HepG2 (cell line): ENCODE results near the gene RAB30. TPM values are rescaled to one million over a fixed set of nuclear protein-coding genes. Genes with fewer than 3 reads are reported as not detected.

Experiments
- ATAC-seq: fragments of 200-7000 bp; cut with Tn5 transposase; 3 replicates; pipeline ENCODE4 v1.9.1; 2020; ENCODE audit warnings: mild to moderate bottlenecking, moderate library complexity
- BruUV-seq: library from RNA; stranded (reverse); fragments of 400-500 nt; replicated peaks from 2 replicates; lab custom pipeline; 2021; lab: Mats Ljungman, UMichigan
- CTCF ChIA-PET: fragments of 300-600 bp; formaldehyde crosslinking; extraction: SDS; loops from one replicate; lab custom pipeline; 2021; ENCODE audit warnings: low total read pairs, inconsistent platforms, low intra/inter-chr PET ratio; lab: Yijun Ruan, JAX
- POLR2A ChIA-PET: fragments of 350-600 bp; sonication (Branson Sonifier 250); formaldehyde crosslinking; loops from one replicate; lab custom pipeline; 2020; ENCODE audit warnings: antibody characterized with exemption, inconsistent platforms; lab: Yijun Ruan, JAX
- DNase-seq: peaks from one replicate; pipeline ENCODE4 v3.0.0-alpha.2; 2015; ENCODE audit warnings: low spot score
- FAIRE-seq: peaks from 3 replicates; lab custom pipeline; 2011; peaks lifted over from hg19 to GRCh38; lab: Jason Lieb, UNC
- H2AFZ ChIP-seq: one replicate; pipeline ENCODE4 v1.6.1; 2011; ENCODE audit warnings: low read length, inconsistent platforms
- H3K27ac ChIP-seq: fragments of 300-600 bp; 3 replicates; pipeline ENCODE4 v1.8.0; 2011; ENCODE audit warnings: mixed run types, mild to moderate bottlenecking, mixed read lengths, low read length, inconsistent platforms; ENCODE audit not compliant: insufficient read depth; ENCODE audit errors: extremely low read length
- H3K27me3 ChIP-seq, 2 experiments: fragments of 200-600 bp in 1 of 2; 2 replicates in 1 of 2; 3 replicates in 1 of 2; pipeline versions ENCODE4 v1.6.0 to v1.8.0; 2011; ENCODE audit warnings: low read length in 2 of 2, mild to moderate bottlenecking in 2 of 2, moderate library complexity in 2 of 2, inconsistent platforms in 1 of 2; ENCODE audit not compliant: insufficient read depth in 2 of 2, control insufficient read depth in 1 of 2
- H3K36me3 ChIP-seq, 2 experiments: fragments of 200-600 bp in 1 of 2; replicated peaks in 1 of 2; 2 replicates in 1 of 2; 3 replicates in 1 of 2; pipeline versions ENCODE4 v1.5.1 to v1.8.0; 2011; ENCODE audit warnings: low read length in 2 of 2, inconsistent platforms in 1 of 2; ENCODE audit not compliant: insufficient read depth in 2 of 2, control insufficient read depth in 1 of 2
- H3K4me1 ChIP-seq: 2 replicates; pipeline ENCODE4 v1.5.1; 2012; ENCODE audit warnings: low read length, inconsistent platforms; ENCODE audit not compliant: insufficient read depth
- H3K4me2 ChIP-seq: 2 replicates; pipeline ENCODE4 v1.6.0; 2011; ENCODE audit warnings: low read depth, low read length, inconsistent platforms
- H3K4me3 ChIP-seq, 3 experiments: fragments of 200-600 bp in 1 of 3; sonication (generic), shearing (Covaris generic) in 1 of 3; replicated peaks in 1 of 3; 2 replicates each; pipeline ENCODE4 v1.5.1; 2011 to 2016; ENCODE audit warnings: low read length in 3 of 3, inconsistent platforms in 2 of 3, low read depth in 2 of 3, mild to moderate bottlenecking in 2 of 3, control low read depth in 1 of 3, mixed read lengths in 1 of 3; ENCODE audit not compliant: insufficient read depth in 1 of 3
- H3K79me2 ChIP-seq: one replicate; pipeline ENCODE4 v1.6.1; 2011; ENCODE audit warnings: low read length, inconsistent platforms; ENCODE audit not compliant: insufficient read depth
- H3K9ac ChIP-seq: 2 replicates; pipeline ENCODE4 v1.6.0; 2011; ENCODE audit warnings: mild to moderate bottlenecking, low read depth, low read length, inconsistent platforms; ENCODE audit not compliant: insufficient read depth
- H3K9me3 ChIP-seq: 2 replicates; pipeline ENCODE4 v1.5.1; 2012; ENCODE audit warnings: mild to moderate bottlenecking, low read length
- H4K20me1 ChIP-seq: 2 replicates; pipeline ENCODE4 v1.6.0; 2011; ENCODE audit warnings: inconsistent platforms, mild to moderate bottlenecking, low read length, moderate library complexity; ENCODE audit not compliant: insufficient read depth
- BRD4 ChIP-seq: sonication (generic); formaldehyde crosslinking; IDR thresholded peaks from 2 replicates; pipeline ENCODE4 v1.4.0; 2020; ENCODE audit warnings: missing genetic modification reagents
- CBX2 ChIP-seq, 2 experiments: fragments of 200-600 bp in 1 of 2; sonication (generic); formaldehyde crosslinking in 1 of 2; IDR thresholded peaks; 2 replicates each; pipeline versions ENCODE4 v1.7.0 to v1.8.1; 2018 to 2022; ENCODE audit warnings: low read depth in 2 of 2, low read length in 1 of 2, mild to moderate bottlenecking in 1 of 2, missing genetic modification reagents in 1 of 2
- DNMT1 ChIP-seq: sonication (generic); formaldehyde crosslinking; IDR thresholded peaks from 2 replicates; pipeline ENCODE4 v1.5.1; 2020; ENCODE audit warnings: mild to moderate bottlenecking, missing genetic modification reagents
- ELF1 ChIP-seq: sonication (generic); formaldehyde crosslinking; IDR thresholded peaks from 2 replicates; pipeline ENCODE4 v1.4.0; 2020; ENCODE audit warnings: missing genetic modification reagents
- ELF4 ChIP-seq: sonication (generic); formaldehyde crosslinking; IDR thresholded peaks from 2 replicates; pipeline ENCODE4 v1.5.0; 2020; ENCODE audit warnings: missing genetic modification reagents, mild to moderate bottlenecking, moderate library complexity, borderline replicate concordance
- HNRNPK ChIP-seq: fragments of 200-400 bp; formaldehyde crosslinking; IDR thresholded peaks from 2 replicates; pipeline ENCODE4 v1.6.1; 2018; ENCODE audit warnings: low read length, low read depth, moderate library complexity, mild to moderate bottlenecking; ENCODE audit not compliant: poor library complexity, severe bottlenecking
- HNRNPL ChIP-seq: fragments of 200-400 bp; formaldehyde crosslinking; IDR thresholded peaks from 2 replicates; pipeline ENCODE4 v1.6.1; 2017; ENCODE audit warnings: mild to moderate bottlenecking, low read depth, low read length
- PAX8 ChIP-seq: sonication (generic); formaldehyde crosslinking; IDR thresholded peaks from 2 replicates; pipeline ENCODE4 v1.8.0; 2022; ENCODE audit warnings: mild to moderate bottlenecking, missing genetic modification reagents, borderline replicate concordance
- SMAD1 ChIP-seq: sonication (generic); formaldehyde crosslinking; IDR thresholded peaks from 2 replicates; pipeline ENCODE4 v1.4.0; 2020; ENCODE audit warnings: missing genetic modification reagents, low read depth, mild to moderate bottlenecking, borderline replicate concordance
- SP1 ChIP-seq, 2 experiments: fragments of 450-650 bp in 1 of 2; sonication (generic) in 1 of 2; formaldehyde crosslinking in 1 of 2; IDR thresholded peaks; 2 replicates each; pipeline versions ENCODE4 v1.4.0 to v1.6.1; 2016 to 2020; ENCODE audit warnings: missing genetic modification reagents in 1 of 2
- ZC3H13 ChIP-seq: sonication (generic); formaldehyde crosslinking; IDR thresholded peaks from 2 replicates; pipeline ENCODE4 v1.8.1; 2023; ENCODE audit warnings: mild to moderate bottlenecking, missing genetic modification reagents, moderate library complexity
- ZNF20 ChIP-seq: sonication (generic); formaldehyde crosslinking; IDR thresholded peaks from 2 replicates; pipeline ENCODE4 v1.4.0; 2020; ENCODE audit warnings: mild to moderate bottlenecking, moderate library complexity, missing genetic modification reagents
- ZNF3 ChIP-seq: IDR thresholded peaks from 2 replicates; pipeline ENCODE4 v1.7.0; 2017; ENCODE audit warnings: inconsistent platforms
- WGBS: methylation state at CpG from one replicate; pipeline ENCODE4 v1.1.6; 2017; ENCODE audit warnings: low lambda C conversion rate; 5-methylcytosine and 5-hydroxymethylcytosine counted together
- in situ Hi-C: cut with HindIII; loops from 2 replicates; pipeline ENCODE4 v1.10.0; 2017; ENCODE audit warnings: low pct_unique_long_range_greater_than_20kb; ENCODE audit not compliant: extremely low pct_ligation_motif_present
- intact Hi-C: fragments of 100-400 bp; cut with micrococcal nuclease; formaldehyde crosslinking; loops from one replicate; pipeline ENCODE4 v1.10.0; 2022; ENCODE audit not compliant: unreplicated experiment
- polyA plus RNA-seq, 8 experiments: library from polyadenylated mRNA; depleted of rRNA in 3 of 8; stranded (reverse) in 7 of 8; unstranded in 1 of 8; fragments of >200 nt; fragmentation: Illumina TruSeq in 4 of 8; extraction: Trizol in 4 of 8; gene quantifications; 2 replicates each; pipeline versions ENCODE4 v1.2.1 to v1.2.3, GENCODE V29; 2011 to 2016; ENCODE audit warnings: low read depth in 4 of 8, missing spikeins in 1 of 8, mixed read lengths in 1 of 8; ENCODE audit not compliant: insufficient read depth in 1 of 8
- total RNA-seq, 5 experiments: library from RNA; depleted of rRNA; stranded (reverse); fragments of >200 nt; fragmentation: Illumina TruSeq; extraction: Trizol; gene quantifications; 2 replicates each; pipeline ENCODE4 v1.2.3, GENCODE V29; 2016; ENCODE audit warnings: low read depth in 1 of 5
- TF ChIP-seq, protein P1 (sequence below): sonication (generic); formaldehyde crosslinking; IDR thresholded peaks from 2 replicates; pipeline ENCODE4 v1.5.0; 2020; ENCODE audit warnings: missing genetic modification reagents
- TF ChIP-seq, protein P2 (sequence below): sonication (generic); formaldehyde crosslinking; IDR thresholded peaks from 2 replicates; pipeline ENCODE4 v1.9.0; 2022; ENCODE audit warnings: missing genetic modification reagents, mild to moderate bottlenecking, borderline replicate concordance

The RAB30 gene
- total and polyA plus RNA-seq, 2 of the 13 experiments (the other 11 are each of a cell fraction or from before 2014, with no cell fraction given): 3.7 to 5.0 TPM

DNA sequence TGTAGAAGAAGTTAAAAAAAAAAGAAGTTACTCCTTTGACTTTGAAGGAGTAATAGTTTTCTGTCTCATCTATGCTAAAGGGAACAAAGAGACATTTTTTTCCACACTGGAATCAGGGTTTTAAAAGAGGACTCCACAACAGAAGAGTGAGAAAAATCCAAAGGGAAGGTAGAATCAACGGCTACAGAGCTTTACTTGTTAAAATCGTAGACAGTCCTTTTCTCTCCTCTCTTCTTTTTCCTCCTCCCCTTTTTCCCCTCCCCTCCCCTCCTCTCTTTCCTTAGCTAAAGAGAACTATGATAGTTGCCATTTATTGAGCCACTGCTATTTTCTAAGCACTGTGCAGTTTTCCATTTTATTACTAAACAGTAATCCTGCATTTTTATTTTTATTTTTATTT lies 141.0 kb downstream of the RAB30 start:
- H3K4me1 ChIP-seq: no peaks in the 10 kb centered on the region
- no peaks in the 10 kb centered on the region for H3K79me2 ChIP-seq
- no peaks in the 10 kb centered on the region for H3K27me3 ChIP-seq
- DNase-seq: no peak
- in situ Hi-C loops: no loop called here
- no peak overlapping the region for H3K9ac ChIP-seq
- H3K4me2 ChIP-seq: no peak overlapping the region
- CTCF ChIA-PET: no interaction called here
- BruUV-seq: no TSS peak
- no peak for ATAC-seq
- FAIRE-seq: no peak
- no peak overlapping the region for H3K4me3 ChIP-seq
- WGBS: 94% methylated on average over 2 of the region's 2 CpGs
- no peaks in the 10 kb centered on the region for H4K20me1 ChIP-seq
- no peak for TF ChIP-seq DNMT1
- no peak for TF ChIP-seq BRD4 (CRISPR knock-in tag)
- peak; percentile 90 for TF ChIP-seq HNRNPK
- TF ChIP-seq, all 625 proteins: peak for 1
- no peaks in the 10 kb centered on the region for H3K9me3 ChIP-seq
- POLR2A ChIA-PET: no interaction called here
- H3K36me3 ChIP-seq: peaks cover 0 to 26% of the 10 kb centered on the region in 2 experiments; a peak in 2 of 5 replicates
- H3K27ac ChIP-seq: no peak overlapping the region
- no peak overlapping the region for H2AFZ ChIP-seq
- intact Hi-C loops: no loop called here

DNA sequence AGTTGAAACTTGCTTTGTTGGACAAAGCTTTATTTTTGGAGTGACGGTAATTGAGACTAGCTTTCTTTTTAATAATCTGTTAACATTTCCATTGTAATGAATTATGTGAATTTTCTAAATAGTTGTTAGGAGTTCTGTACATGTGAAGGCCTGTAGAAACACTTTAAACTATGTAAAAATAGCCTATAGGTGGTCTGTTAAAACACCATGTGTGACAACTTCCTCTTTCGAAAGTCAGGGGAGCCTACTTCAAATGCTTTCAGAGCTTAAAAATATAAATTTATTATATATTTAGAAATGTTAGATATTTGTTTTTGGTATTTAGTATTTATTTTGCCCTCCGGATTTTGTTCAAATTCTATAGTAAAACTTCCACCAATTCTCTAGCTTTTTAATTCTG lies 141.5 kb downstream of the RAB30 start:
- H2AFZ ChIP-seq: no peak overlapping the region
- BruUV-seq: no TSS peak
- H3K9ac ChIP-seq: no peak overlapping the region
- TF ChIP-seq CBX2 (IDR thresholded peaks at IDR 0.05; ENCODE audit: low read depth, low read length) (no peak), CBX2 (CRISPR knock-in tag; IDR thresholded peaks at IDR 0.05; ENCODE audit: low read depth) (no peak), ZNF3 (CRISPR knock-in tag) (no peak), SP1 (IDR thresholded peaks at IDR 0.05) (no peak), SP1 (CRISPR knock-in tag; IDR thresholded peaks at IDR 0.05) (no peak), SMAD1 (CRISPR knock-in tag) (no peak), PAX8 (CRISPR knock-in tag) (no peak), ELF4 (CRISPR knock-in tag) (no peak), ZNF20 (CRISPR knock-in tag) (no peak), ELF1 (CRISPR knock-in tag) (no peak), HNRNPL (no peak), ZC3H13 (CRISPR knock-in tag) (no peak)
- TF ChIP-seq, protein P1, sequence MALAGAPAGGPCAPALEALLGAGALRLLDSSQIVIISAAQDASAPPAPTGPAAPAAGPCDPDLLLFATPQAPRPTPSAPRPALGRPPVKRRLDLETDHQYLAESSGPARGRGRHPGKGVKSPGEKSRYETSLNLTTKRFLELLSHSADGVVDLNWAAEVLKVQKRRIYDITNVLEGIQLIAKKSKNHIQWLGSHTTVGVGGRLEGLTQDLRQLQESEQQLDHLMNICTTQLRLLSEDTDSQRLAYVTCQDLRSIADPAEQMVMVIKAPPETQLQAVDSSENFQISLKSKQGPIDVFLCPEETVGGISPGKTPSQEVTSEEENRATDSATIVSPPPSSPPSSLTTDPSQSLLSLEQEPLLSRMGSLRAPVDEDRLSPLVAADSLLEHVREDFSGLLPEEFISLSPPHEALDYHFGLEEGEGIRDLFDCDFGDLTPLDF (CRISPR knock-in tag): no peak
- TF ChIP-seq, protein P2, sequence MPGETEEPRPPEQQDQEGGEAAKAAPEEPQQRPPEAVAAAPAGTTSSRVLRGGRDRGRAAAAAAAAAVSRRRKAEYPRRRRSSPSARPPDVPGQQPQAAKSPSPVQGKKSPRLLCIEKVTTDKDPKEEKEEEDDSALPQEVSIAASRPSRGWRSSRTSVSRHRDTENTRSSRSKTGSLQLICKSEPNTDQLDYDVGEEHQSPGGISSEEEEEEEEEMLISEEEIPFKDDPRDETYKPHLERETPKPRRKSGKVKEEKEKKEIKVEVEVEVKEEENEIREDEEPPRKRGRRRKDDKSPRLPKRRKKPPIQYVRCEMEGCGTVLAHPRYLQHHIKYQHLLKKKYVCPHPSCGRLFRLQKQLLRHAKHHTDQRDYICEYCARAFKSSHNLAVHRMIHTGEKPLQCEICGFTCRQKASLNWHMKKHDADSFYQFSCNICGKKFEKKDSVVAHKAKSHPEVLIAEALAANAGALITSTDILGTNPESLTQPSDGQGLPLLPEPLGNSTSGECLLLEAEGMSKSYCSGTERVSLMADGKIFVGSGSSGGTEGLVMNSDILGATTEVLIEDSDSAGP (CRISPR knock-in tag): no peak
- DNase-seq: no peak
- POLR2A ChIA-PET: no interaction called here
- ATAC-seq: no peak
- in situ Hi-C loops (no loop called here), intact Hi-C loops (no loop called here)
- no peaks in the 10 kb centered on the region for H3K27me3 ChIP-seq
- no peak overlapping the region for H3K4me3 ChIP-seq
- no peaks in the 10 kb centered on the region for H4K20me1 ChIP-seq
- WGBS: 79% methylated on average over 3 of the region's 3 CpGs
- H3K79me2 ChIP-seq: no peaks in the 10 kb centered on the region
- H3K27ac ChIP-seq: no peak overlapping the region
- no peaks in the 10 kb centered on the region for H3K9me3 ChIP-seq
- no peak for FAIRE-seq
- no peaks in the 10 kb centered on the region for H3K4me1 ChIP-seq
- H3K36me3 ChIP-seq: peaks cover 0 to 26% of the 10 kb centered on the region in 2 experiments; a peak in 2 of 5 replicates
- H3K4me2 ChIP-seq: no peak overlapping the region
- CTCF ChIA-PET: no interaction called here
